HG02678 (cell line): ENCODE results near the gene CERS6.
A peak's percentile ranks its signal among the peaks of the same experiment; 100 is the strongest.

ENCODE experiments used
- ATAC-seq: cut with Tn5 transposase; IDR thresholded peaks from one replicate; pipeline ENCODE4 v1.9.1; 2021; ENCODE audit warnings: mild to moderate bottlenecking, moderate library complexity; ENCODE audit not compliant: unreplicated experiment

The CERS6 gene

DNA sequence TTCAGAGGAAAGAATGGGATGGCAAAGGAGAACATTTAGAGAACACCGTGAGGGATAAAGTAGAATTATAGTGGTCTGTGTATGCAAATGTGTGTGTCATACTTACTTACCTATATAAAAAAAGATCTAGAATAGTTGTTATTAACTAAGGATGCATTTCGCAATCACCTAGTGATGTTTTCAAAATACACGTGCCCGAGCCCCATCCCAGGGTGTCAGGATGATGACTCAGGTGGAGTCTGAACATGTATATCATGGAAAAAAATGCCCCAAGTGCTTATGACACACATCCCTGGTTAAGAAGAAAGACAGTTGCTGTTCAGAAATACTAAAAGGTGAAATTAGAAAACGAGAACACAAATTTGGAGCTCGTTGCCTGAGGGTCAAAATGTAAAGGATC is 109.0 kb downstream of the CERS6 start:
- no peak for ATAC-seq

DNA sequence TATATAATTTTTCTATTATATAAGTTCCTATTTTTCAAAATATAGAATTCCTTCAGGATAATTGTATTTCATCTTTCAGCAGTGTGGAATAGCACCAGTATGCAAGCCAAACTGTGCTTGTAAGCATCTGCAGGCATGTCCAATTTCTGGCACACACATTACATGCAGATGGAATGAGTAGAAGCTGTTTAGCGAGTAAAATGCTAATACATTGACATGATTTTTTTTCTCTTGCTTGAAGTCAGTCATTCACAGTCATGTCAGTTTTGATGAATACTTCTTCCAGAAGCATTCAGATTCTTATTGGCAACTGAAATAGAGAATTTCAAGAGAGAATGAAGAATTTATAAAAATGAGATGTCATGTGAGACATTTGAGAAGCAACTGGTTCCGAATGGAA is 109.4 kb downstream of the CERS6 start:
- no peak for ATAC-seq

DNA sequence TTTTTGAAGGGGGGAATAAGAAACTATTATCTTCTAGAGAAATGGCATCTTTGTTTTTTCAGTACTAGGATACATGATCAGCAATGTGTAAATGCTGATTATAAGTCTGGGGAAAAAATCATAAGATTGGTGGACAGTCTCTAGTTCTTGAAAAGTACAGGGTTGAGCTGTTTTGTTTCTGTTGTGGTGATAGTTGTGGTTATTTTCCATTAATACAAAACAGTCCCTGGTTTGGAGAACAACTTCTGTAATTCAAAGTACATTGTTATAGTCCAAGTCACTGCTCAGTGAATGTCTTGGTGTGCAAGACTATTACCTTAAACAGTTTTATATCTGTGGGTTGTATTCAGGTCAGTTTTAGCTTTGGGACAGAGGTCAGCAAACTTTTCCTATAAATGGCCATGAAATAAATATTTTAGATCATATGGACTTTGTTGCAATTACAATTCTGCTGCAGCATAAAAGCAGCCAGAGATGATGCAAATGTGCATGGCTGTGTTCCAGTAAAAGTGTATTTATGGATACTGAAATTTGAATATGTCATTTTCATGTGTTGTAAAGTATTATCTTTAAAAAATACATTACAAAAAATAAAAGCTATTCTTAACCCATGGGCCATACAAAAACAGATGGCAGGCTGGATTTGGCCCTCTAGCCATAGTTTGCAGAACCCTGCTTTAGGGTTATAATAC is 111.0 kb downstream of the CERS6 start:
- peak; percentile 47 for ATAC-seq

DNA sequence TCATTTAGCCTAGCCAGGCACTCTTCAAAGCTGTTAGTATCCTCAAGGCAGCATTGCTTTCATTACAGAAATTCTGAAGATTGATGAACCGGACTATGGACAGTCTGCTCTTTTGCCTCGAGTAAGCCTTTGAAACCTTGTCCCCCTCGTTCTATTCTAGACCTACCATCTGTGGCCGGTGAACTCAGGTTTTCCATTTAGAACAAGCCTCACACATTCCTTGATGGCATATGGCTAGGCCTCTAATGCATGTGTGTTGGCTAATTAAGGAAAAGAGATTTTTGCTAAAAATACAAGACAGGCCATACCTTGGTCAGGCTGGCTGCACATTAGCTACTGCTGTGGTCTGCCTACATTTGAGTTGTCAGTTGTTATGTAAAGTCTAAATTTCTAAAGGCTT is 111.8 kb downstream of the CERS6 start:
- no peak for ATAC-seq

DNA sequence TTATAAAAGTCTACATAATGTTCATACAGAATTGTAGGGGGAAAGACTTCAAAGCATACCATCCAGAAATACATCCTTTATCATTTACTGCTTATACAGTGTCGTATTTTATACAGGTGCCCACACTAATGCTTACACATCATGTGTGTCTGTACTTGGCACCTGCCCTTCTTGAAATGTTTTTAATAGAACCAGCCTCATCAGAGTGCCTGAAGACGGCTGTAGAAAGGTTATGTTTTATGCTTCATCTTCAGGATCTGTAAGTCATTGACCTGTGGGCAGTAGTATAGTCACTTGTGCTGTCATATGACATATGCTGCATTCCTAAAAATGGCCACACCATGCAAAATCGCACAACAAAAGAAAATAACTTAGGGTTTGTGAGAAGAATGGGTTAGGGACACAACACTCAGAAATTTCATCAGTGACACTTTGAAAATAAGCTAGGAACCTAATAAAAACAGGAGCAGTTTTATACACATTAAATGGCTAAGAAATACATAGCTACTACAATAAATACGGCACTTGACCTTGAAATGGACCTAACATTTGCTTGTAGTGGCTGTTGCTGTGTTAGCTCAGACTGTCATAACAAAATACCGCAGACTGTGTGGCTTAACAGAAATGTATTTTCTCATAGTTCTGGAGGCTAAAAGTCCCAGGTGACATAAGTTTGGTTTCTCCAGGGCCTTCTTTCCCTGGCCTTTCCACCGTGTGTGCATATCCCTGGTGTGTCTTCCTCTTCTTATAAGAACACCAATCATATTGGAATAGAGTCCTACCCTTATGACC is 112.6 kb downstream of the CERS6 start:
- no peak for ATAC-seq

DNA sequence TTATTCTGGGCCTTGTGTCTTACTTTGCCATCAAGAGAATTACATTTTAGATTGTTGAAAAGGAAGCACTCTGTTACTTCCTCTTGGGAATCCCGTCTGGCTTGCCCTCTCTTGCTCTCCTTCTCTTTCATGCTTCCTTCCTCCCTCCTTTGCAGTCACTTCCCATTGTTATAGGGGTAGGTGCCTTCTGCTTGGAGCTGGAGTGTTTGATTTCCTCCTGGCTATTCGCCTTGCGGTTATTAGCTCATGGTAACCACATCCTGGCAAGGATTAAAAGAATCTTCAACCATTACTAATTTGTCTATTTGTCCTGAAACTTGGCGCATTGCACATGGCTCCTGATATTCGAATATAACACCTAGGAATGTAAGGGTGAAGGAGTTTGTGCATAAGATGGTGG is 115.0 kb downstream of the CERS6 start:
- no peak for ATAC-seq

DNA sequence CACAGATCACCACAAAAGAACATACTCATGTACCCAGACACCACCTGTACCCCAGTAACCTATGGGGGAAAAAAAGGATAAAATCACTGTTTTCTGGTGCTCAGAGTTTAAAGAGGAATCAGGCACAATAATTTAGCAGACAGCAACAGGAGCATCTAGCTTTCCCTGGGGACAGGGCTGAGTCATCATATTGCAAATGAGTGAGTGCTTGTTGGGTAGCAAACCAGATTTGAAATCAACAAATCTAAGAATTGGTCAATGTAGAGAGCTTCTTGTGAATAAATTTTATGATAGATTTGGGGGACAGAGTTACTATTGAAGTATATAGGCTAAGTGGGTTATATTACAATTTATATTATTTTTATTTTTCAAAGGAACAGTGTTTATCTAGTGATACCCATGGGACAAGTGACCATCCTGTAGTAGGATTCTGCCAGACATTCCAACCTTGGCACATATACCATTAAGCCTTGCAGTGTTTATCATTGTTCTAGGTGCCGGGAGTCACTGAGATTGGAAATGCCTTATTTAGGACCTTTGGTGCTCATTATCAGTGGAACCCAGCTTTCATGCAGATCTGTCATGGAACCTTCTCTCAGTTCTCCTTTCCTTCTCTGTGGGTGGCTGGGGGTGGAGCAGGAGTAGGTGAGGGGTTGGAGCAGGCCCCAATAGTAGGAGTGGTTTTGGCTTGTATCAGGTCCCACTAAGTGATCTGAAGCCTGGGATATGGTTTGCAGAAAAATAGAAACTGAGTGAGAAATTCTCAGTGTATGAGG is 117.2 kb downstream of the CERS6 start:
- ATAC-seq: no peak

DNA sequence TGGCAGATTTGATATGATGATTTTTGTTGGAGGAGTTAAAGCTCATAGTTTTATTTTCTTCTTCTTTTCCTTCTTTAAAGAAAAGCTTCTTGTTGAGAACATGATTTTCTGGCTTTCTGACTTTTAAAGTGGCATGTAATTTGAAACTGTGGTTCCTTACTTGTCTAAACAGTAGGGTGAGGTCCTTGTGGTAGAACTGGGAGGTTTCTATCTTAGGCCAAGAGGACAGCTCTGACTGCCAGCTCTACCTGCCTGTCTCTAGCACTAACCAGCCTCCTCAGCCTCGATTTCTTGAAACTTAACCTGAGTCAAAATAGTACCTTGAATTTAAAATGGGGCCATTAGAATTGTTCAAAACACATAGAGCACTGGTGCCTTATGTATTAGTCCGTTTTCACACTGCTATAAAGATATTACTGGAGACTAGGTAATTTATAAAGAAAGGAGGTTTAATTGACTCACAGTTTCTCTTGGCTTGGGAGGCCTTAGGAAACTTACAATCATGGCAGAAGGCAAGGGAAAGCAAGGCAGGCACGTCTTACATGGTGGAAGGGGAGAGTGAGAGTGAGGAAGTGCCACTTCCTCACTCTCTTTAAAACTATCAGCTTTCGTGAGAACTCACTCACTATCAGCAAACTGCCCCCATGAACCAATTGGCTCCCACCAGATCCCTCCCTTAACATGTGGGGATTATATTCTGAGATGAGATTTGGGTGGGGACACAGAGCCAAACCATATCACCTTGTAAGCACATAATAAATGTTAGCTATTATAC is 119.0 kb downstream of the CERS6 start:
- no peak for ATAC-seq

DNA sequence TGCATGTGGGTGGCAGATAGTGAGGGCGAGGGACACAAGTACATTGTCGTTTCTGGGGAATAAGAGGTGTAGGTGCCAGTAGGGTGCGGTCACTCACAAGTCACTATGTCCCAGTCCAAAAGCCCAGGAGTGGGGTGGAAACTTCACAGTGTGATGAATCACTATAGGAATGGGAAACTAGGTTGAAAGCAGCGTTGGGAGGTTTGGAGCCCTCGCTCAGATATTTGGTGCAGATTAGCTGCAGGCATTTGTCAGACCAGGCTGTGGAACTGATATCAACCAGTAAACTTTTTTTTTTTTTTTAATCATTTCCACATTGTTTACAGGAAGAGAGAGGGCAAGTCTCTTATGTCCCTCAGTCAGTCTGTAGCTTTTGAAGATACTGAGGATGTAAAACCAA is 121.8 kb downstream of the CERS6 start:
- no peak for ATAC-seq

DNA sequence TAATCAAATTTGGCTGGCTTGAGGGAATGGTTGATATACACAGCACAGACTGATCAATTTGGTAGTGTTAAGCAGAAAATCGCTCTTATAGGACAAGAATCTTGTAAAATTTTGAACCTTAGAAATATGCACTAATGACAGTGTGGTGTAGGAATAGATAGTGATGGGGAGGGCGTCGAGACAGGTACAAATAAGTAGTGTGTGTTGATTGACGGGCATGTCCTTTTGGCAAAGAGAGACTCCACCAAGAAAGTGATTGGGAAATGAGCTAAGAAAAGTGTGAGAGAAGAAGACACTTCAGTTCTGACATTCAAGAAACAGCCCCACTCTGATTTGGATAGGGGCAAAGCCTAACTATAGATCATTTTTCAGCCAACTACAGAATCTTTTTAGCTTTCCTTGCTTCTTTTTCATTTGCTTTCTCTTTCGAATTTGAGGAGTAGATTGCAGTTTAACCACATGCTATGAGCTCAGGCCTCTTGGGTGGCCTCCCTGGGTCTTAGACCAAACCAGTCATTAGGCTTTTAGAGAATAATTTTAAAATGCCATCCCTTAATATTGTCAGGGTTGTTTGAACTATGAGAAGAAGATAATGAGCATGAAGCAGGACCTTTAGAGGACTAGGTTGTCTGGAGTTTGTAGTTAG is 127.1 kb downstream of the CERS6 start:
- ATAC-seq: peak; percentile 65

DNA sequence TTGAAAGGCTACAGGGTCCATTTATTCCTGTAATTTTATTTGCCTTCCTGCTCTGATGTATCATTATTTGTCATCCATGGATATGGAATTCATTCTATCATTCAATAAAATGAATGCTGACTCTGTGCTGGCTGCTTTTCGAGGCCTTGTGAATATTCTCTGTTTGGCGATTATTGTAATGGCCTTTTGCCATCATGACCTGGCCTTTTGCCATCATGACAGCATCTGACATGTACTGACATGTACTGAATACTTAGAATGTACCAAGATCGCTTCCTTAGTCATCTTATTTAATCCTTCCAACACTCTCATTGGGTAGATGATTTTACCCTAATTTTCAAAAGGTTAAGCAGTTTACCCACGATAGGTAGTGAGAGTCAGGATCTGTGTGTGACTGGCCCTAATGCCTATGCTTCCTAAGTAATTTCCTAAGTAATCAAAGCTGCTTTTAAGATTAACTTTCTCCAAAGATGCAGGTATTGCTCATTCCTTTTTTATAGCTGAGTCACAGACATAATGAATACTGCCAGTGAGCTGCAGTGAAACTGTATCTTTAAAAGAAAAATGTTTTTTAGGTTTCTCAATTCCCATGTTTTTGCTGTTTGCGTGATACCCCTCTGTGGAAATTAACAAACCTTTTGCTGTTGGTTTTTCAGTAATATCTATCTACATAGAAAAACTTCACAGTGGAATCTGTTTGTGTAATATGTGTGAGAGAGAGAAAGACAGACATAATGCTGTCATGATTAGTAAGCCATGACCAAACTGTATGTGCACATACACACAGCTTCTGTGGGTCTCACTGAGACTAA is 127.8 kb downstream of the CERS6 start:
- ATAC-seq: no peak

DNA sequence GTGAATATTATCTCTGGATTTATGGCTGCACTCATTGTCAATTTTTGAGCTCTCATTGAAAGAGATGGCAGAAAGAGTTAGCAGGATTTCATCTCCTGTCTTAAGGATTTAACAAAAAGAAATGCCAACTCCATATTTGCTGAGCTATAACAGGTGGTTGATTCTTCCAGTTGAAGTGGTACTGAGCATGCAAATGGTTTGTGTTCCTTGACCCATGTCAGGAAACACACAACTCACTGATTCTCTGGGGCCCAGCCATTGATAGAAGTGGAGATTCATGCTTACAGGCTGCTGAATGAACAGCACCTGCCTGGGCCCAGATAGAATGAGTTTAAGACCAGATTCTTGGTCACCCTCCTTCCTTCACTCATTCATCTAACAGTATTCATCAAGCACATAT is 128.8 kb downstream of the CERS6 start:
- ATAC-seq: peak; percentile 47

DNA sequence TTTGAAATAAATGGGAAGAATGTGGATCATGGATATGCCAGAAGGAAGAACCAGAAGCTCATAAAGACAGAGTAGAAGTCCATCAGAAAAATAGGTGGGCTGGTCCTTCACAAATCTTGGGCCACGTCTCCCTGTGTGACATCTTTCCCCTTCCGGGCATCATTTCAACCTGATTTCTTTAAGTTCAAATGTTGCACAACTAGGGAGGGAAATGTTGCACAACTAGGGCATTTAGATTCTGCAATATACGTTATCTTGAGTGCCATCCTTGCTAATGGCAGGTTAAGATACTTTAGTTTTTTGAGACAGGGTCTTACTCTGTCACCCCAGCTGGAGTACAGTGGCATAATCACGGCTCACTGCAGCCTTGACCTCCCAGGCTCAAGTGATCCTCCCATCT is 129.6 kb downstream of the CERS6 start:
- ATAC-seq: no peak

DNA sequence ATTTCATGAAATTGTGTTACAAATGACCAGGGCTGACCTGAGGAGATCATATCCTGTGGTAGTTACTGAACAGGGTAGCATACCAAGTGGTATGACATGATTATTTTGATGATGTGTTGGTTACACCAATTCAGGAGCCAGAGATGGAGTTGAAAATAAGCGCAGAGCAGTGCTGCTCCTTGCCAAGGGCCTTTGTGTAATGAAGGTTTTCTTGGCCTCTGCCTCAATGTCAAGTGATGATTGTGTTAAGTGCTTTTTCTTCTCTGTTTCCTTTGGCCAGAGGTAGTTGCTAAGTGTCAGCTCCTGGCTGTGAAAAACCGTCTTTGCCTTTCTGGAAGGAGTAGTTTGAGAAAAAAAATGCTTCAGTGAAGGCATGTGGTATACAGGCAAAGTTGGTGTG is 131.2 kb downstream of the CERS6 start:
- ATAC-seq: no peak

DNA sequence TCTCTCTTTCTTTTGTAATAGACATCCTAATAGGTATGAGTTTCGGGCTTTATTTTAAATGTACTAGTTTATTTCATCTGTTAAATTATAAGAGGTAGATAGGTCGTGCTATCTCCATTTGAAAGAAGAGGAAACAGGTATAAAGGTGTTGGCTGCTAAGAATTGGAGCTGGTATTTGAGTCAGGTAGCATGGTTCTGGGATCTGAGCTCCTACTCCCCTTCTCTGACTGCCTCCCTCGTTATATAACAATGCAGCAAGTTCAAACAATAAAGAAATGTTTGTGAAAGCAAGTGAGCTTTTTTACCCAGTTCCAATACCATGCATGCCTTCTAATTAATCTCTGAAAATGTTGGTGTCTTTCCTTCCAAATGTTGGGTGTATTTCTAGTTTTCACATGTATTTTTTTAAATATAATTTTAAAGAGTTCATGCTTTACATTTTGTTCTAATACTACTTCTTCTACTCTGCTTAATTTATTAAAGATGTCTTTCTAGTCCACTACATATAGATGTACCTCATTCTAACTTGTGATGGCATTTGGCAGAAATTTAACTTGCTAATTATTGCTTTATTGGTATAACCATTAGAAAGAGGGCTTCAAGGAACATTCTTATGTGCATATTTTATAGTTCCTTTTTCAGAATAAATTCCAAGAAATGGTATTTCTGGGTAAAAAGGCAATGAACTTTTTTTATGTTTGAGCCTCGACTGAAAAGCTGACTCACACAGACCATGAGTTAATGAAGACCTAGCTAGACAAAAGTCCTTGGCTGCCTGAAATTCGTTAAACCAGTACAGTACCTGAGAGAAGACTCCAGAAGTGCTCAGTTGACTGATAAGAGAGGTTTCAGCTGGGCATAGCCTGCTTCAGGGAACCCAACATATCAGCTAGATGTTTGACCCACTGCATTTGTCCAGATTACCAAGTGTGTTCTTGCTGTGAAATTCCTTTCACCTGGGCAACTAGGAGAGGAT is 133.5 kb downstream of the CERS6 start:
- no peak for ATAC-seq

DNA sequence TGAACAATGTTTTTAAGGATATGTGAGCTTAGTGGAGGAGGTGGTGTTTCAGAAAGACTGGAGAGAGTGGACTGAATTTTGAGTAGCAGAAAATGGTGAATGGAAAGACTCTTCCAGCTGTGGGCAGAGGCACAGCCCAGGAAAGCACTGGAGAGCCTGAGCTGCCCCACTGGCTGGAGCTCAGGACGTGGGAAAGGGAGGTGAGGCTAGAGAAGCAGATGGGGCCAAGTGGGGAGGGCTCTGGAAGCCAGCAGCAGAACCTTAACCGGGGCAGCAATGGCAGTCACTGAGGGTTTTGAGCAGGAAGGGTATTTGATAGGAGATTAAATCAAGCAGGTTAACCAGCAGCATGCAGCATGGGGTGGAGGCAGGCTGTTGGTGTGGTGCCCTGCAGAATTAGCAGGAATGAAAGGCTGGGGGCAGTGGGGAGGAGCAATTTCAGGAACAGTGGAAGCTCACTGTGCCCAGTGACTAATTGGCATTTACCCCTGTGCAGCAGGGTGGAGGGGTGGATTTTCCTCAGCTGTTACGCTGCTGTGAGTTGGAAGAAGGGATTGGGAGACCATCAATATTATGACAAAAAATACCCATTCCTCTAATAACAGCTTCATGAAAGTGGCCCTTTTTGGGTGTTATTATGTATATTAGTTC is 136.2 kb downstream of the CERS6 start:
- ATAC-seq: no peak

DNA sequence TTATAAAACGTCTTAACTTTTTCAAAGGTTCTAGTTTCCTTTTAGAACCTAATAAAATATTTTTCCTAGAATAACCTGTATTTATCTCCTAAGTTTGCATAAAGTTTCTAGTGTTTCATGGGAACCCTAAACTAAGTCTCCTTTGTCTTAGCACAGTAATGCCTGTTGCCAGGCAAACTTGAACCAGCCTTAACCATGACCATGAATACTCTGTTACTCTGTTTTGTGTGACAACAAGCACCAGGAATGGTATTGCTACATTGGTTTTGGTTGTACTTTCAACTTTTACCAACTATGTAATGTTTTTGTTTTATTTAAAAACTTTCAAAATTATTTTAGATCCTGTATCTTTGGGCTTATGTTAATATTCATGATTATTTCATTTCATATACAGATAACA is 137.6 kb downstream of the CERS6 start:
- ATAC-seq: no peak

DNA sequence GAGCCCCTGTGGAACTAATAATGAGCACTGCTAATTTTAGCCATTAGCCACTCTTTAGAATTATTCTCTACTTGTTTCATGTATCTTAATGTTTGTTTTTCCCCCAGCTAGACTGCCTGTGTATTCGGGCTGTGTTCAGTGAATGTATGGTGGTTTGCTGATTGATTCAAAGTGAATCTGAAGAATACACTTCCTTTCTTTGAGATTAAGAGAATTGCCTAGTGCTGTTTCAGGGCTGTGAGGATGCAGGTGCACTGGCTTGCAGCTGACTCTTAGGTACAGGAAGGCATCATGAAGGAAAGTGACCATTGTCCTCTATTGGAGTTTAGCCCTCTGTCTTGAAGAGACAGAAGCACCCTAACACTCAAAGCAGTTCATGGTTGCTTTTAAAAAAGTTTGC is 138.7 kb downstream of the CERS6 start:
- peak; percentile 84 for ATAC-seq
